Measurements from ENCODE around the gene RFX3.

- TF ChIP-seq, protein P1, sequence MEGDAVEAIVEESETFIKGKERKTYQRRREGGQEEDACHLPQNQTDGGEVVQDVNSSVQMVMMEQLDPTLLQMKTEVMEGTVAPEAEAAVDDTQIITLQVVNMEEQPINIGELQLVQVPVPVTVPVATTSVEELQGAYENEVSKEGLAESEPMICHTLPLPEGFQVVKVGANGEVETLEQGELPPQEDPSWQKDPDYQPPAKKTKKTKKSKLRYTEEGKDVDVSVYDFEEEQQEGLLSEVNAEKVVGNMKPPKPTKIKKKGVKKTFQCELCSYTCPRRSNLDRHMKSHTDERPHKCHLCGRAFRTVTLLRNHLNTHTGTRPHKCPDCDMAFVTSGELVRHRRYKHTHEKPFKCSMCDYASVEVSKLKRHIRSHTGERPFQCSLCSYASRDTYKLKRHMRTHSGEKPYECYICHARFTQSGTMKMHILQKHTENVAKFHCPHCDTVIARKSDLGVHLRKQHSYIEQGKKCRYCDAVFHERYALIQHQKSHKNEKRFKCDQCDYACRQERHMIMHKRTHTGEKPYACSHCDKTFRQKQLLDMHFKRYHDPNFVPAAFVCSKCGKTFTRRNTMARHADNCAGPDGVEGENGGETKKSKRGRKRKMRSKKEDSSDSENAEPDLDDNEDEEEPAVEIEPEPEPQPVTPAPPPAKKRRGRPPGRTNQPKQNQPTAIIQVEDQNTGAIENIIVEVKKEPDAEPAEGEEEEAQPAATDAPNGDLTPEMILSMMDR (IDR thresholded peaks at IDR 0.05; ENCODE audit: poor library complexity) = no peak
- no peak for TF ChIP-seq EZH2 (IDR thresholded peaks at IDR 0.05; ENCODE audit: borderline replicate concordance)
These were observed 127.6 kb downstream of the RFX3 start for GRCh38 chr9:3398232-3398648.
